MM.1S (cell line): ENCODE results near the gene MUC4.

Source experiments
- CTCF ChIP-seq: fragments of 300-600 bp; sonication (generic); IDR thresholded peaks from 2 replicates; pipeline ENCODE4 v1.5.1; 2016; ENCODE audit warnings: antibody characterized with exemption, low read length, mixed read lengths
- EZH2phosphoT487 ChIP-seq: fragments of 300-600 bp; sonication (generic); IDR thresholded peaks from 2 replicates; pipeline ENCODE4 v1.6.1; 2018; ENCODE audit warnings: antibody characterized with exemption, low read length

- TF ChIP-seq CTCF (no peak), EZH2phosphoT487 (no peak)
Measured at GRCh38 chr3:195718477-195718984, 93.2 kb downstream of the MUC4 start.
